DND-41 (cell line): ENCODE measurements around the gene SLC5A6.
"Not testable (repeated sequence)": the region's sequence is repeated elsewhere in the genome, so short reads cannot be mapped to it uniquely, and the experiment has no call there.

Experiments
- ATAC-seq: fragments of 200-7000 bp; cut with Tn5 transposase; 3 replicates; pipeline ENCODE4 v1.9.1; 2021; ENCODE audit warnings: low read depth; ENCODE audit not compliant: insufficient read depth
- DNase-seq: peaks from one replicate; pipeline ENCODE4 v3.0.0-alpha.2; 2020
- H2AFZ ChIP-seq: 2 replicates; pipeline ENCODE4 v1.6.0; 2012; ENCODE audit warnings: low read depth, low read length
- H3K27ac ChIP-seq: 2 replicates; pipeline ENCODE4 v1.5.1; 2012; ENCODE audit warnings: low read length, inconsistent platforms
- H3K27me3 ChIP-seq: fragments of 200-600 bp; sonication (generic); 2 replicates; pipeline ENCODE4 v1.6.0; 2012; ENCODE audit warnings: low read length, mild to moderate bottlenecking, inconsistent platforms; ENCODE audit not compliant: insufficient read depth, poor library complexity
- H3K36me3 ChIP-seq: 2 replicates; pipeline ENCODE4 v1.5.1; 2012; ENCODE audit warnings: low read length, inconsistent platforms; ENCODE audit not compliant: insufficient read depth
- H3K4me1 ChIP-seq: 2 replicates; pipeline ENCODE4 v1.5.1; 2012; ENCODE audit warnings: mild to moderate bottlenecking, low read length; ENCODE audit not compliant: insufficient read depth
- H3K4me2 ChIP-seq: 2 replicates; pipeline ENCODE4 v1.6.0; 2012; ENCODE audit warnings: mild to moderate bottlenecking, moderate library complexity, low read length, inconsistent platforms; ENCODE audit not compliant: insufficient read depth
- H3K4me3 ChIP-seq, 2 experiments: fragments of 200-600 bp in 1 of 2; shearing (Covaris generic) in 1 of 2; 2 replicates each; pipeline ENCODE4 v1.5.1; 2012 to 2016; ENCODE audit warnings: inconsistent platforms in 2 of 2, low read length in 2 of 2, mild to moderate bottlenecking in 2 of 2, low read depth in 1 of 2, moderate library complexity in 1 of 2
- H3K79me2 ChIP-seq: 2 replicates; pipeline ENCODE4 v1.6.0; 2012; ENCODE audit warnings: low read length, inconsistent platforms; ENCODE audit not compliant: insufficient read depth
- H3K9ac ChIP-seq: 2 replicates; pipeline ENCODE4 v1.6.0; 2012; ENCODE audit warnings: low read depth, mild to moderate bottlenecking, inconsistent platforms, low read length, moderate library complexity
- H3K9me3 ChIP-seq: 2 replicates; pipeline ENCODE4 v1.5.1; 2012; ENCODE audit warnings: low read length, moderate library complexity, mild to moderate bottlenecking, inconsistent platforms; ENCODE audit not compliant: insufficient read depth, severe bottlenecking
- H4K20me1 ChIP-seq: 2 replicates; pipeline ENCODE4 v1.6.0; 2012; ENCODE audit warnings: low read length; ENCODE audit not compliant: insufficient read depth
- EZH2 ChIP-seq: IDR thresholded peaks from 3 replicates; pipeline ENCODE4 v1.6.1; 2012; ENCODE audit warnings: borderline replicate concordance, low read depth, mild to moderate bottlenecking, moderate library complexity, low read length, inconsistent platforms; ENCODE audit not compliant: severe bottlenecking
- TF ChIP-seq, protein P1 (sequence below): IDR thresholded peaks from 2 replicates; pipeline ENCODE4 v1.5.1; 2012; ENCODE audit warnings: borderline replicate concordance, low read length, moderate library complexity, mild to moderate bottlenecking; ENCODE audit not compliant: poor library complexity, severe bottlenecking; ENCODE audit errors: extremely low read depth

SLC5A6 gene

DNA sequence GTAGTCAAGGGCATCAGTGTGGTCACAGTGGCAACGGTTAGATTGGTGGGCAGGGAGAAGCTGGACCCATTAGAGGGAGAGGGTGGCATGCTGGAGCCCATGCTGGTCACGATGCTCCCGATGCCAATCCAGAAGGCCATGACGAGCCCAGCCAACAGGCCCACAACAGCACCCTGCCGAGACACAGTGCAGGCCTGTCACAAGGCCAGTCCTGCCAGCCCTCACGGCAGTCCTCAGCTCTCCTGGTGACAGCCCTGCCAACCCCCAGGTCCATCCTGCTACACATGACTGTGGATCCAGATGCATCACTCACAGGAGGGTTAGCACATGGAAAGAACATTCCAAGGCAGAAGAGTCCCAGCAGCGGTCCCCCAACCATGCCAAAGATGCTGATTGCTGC, 10.4 kb downstream of the SLC5A6 start:
- no peak overlapping the region for H3K27ac ChIP-seq
- peaks cover 70% of the 10 kb centered on the region for H3K36me3 ChIP-seq
- ATAC-seq = no peak

GRCh38 chr2:27199241-27199640, 12.8 kb downstream of the SLC5A6 start:
- no peaks in the 10 kb centered on the region for H3K27me3 ChIP-seq
- no peak overlapping the region for H2AFZ ChIP-seq
- no peak overlapping the region for H3K9ac ChIP-seq
- H4K20me1 ChIP-seq = peaks cover 7% of the 10 kb centered on the region; the same call in 1 of the 2 replicates
- DNase-seq (no peak), ATAC-seq (peak; percentile 27; the same call in 1 of the 3 replicates)
- peaks cover 45% of the 10 kb centered on the region for H3K36me3 ChIP-seq
- H3K27ac ChIP-seq = no peak overlapping the region
- no peaks in the 10 kb centered on the region for H3K9me3 ChIP-seq
- no peaks in the 10 kb centered on the region for H3K4me1 ChIP-seq
- no peaks in the 10 kb centered on the region for H3K79me2 ChIP-seq
- H3K4me2 ChIP-seq = no peak overlapping the region
- H3K4me3 ChIP-seq = no peak overlapping the region
- TF ChIP-seq, protein P1, sequence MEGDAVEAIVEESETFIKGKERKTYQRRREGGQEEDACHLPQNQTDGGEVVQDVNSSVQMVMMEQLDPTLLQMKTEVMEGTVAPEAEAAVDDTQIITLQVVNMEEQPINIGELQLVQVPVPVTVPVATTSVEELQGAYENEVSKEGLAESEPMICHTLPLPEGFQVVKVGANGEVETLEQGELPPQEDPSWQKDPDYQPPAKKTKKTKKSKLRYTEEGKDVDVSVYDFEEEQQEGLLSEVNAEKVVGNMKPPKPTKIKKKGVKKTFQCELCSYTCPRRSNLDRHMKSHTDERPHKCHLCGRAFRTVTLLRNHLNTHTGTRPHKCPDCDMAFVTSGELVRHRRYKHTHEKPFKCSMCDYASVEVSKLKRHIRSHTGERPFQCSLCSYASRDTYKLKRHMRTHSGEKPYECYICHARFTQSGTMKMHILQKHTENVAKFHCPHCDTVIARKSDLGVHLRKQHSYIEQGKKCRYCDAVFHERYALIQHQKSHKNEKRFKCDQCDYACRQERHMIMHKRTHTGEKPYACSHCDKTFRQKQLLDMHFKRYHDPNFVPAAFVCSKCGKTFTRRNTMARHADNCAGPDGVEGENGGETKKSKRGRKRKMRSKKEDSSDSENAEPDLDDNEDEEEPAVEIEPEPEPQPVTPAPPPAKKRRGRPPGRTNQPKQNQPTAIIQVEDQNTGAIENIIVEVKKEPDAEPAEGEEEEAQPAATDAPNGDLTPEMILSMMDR = no peak
- TF ChIP-seq EZH2 = no peak

More for the DNA sequence above, 10.4 kb downstream of the SLC5A6 start:
- peaks cover 11% of the 10 kb centered on the region; the same call in 1 of the 2 replicates for H4K20me1 ChIP-seq
- H2AFZ ChIP-seq = no peak overlapping the region
- no peaks in the 10 kb centered on the region for H3K4me1 ChIP-seq
- no peaks in the 10 kb centered on the region for H3K79me2 ChIP-seq
- H3K4me2 ChIP-seq = no peak overlapping the region
- DNase-seq = no peak
- no peaks in the 10 kb centered on the region for H3K9me3 ChIP-seq
- no peak overlapping the region for H3K4me3 ChIP-seq
- no peak for TF ChIP-seq EZH2
- TF ChIP-seq, protein P1 = no peak
- no peak overlapping the region for H3K9ac ChIP-seq
- no peaks in the 10 kb centered on the region for H3K27me3 ChIP-seq

DNA sequence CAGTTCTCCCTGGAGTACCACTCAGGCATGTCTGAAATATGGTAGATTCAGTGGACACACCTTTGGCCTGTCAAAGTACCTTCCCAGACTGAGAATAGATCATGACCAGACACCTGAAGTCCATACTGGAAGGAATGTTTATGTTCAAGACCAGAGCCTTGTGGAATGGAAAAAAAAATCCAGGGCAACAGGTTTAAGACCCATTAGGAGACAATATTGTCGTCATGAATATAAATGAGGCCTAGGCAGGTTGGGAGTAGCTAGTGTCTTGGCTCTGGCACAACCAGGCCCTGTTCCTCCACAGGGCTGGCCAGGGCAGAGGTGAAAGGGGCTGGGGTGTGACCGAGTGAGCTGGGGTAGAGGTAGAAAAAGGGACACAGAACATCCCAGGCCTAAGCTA, 13.4 kb downstream of the SLC5A6 start:
- Histone ChIP-seq H4K20me1 (peaks cover 7% of the 10 kb centered on the region; the same call in 1 of the 2 replicates), H3K36me3 (peaks cover 39% of the 10 kb centered on the region), H3K79me2 (no peaks in the 10 kb centered on the region), H3K27me3 (no peaks in the 10 kb centered on the region), H3K4me1 (no peaks in the 10 kb centered on the region), H3K4me3 (no peak overlapping the region), H3K27ac (no peak overlapping the region), H3K9ac (no peak overlapping the region), H3K9me3 (no peaks in the 10 kb centered on the region), H3K4me2 (no peak overlapping the region), H2AFZ (no peak overlapping the region)
- no peak for DNase-seq
- 0 out of 3 replicates have a peak, but pooled peaks have one; percentile 13 for ATAC-seq
- TF ChIP-seq EZH2 = no peak
- TF ChIP-seq, protein P1 = no peak

DNA sequence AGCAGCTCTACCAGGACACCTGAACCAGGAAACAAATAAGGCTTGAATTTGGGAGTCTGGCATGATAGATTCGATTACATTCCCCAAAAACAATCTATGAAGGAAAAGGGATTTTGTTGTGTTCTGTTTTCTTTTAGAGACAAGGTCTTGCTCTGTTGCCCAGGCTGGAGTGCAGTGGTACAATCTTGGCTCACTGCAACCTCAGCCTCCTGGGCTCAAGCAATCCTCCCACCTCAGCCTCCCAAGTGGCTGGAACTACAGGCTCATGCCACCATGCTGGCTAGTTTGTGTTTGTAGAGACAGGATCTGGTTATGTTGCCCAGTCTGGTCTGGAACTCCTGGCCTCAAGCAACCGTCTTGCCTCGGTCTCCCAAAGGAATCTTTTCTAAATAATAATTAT, 14.0 kb downstream of the SLC5A6 start:
- not testable (repeated sequence) for H3K4me3 ChIP-seq, H3K4me2 ChIP-seq, ATAC-seq, H3K9ac ChIP-seq, H2AFZ ChIP-seq, H3K4me1 ChIP-seq, DNase-seq, H3K27me3 ChIP-seq, H3K79me2 ChIP-seq, H3K9me3 ChIP-seq, H4K20me1 ChIP-seq, H3K27ac ChIP-seq
- peaks cover 33% of the 10 kb centered on the region for H3K36me3 ChIP-seq

DNA sequence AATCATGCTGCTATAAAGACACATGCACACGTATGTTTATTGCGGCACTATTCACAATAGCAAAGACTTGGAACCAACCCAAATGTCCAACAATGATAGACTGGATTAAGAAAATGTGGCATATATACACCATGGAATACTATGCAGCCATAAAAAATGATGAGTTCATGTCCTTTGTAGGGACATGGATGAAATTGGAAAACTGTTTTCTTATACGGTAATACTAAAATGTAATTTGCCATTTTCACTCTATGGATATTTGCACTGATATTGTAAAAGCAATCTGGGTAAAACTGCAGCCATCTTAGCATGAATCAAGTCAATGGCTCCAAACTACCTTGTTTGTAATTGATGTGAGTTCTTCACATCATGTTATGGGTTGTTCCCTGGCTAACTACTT, 16.3 kb downstream of the SLC5A6 start:
- not testable (repeated sequence) for H2AFZ ChIP-seq, H3K9ac ChIP-seq, H3K27me3 ChIP-seq, H3K9me3 ChIP-seq, H3K79me2 ChIP-seq, ATAC-seq, H3K4me2 ChIP-seq, H3K4me1 ChIP-seq, H3K27ac ChIP-seq, H4K20me1 ChIP-seq, H3K4me3 ChIP-seq, DNase-seq
- H3K36me3 ChIP-seq = peaks cover 12% of the 10 kb centered on the region
